Lung (tissue), 12 donors: ENCODE measurements around the gene MBNL1. TPM values are rescaled to one million over a fixed set of nuclear protein-coding genes. Genes with fewer than 3 reads are reported as not detected.
"Not testable (repeated sequence)": the region's sequence is repeated elsewhere in the genome, so short reads cannot be mapped to it uniquely, and the experiment has no call there.

Experiments
- ATAC-seq: fragments of 200-7000 bp; cut with Tn5 transposase; one replicate; pipeline ENCODE4 v1.9.1; 2020; ENCODE audit warnings: moderate number of reproducible peaks; ENCODE audit not compliant: insufficient read depth, low FRiP score
- DNase-seq, 3 donors: peaks; one replicate each; pipeline ENCODE4 v3.0.0-alpha.2; 2013 to 2017
- H3K27ac ChIP-seq, 2 donors: one replicate each; pipeline ENCODE4 v1.5.1; 2013; ENCODE audit warnings: mild to moderate bottlenecking in 2 of 2, moderate library complexity in 2 of 2, control low read depth in 1 of 2, inconsistent platforms in 1 of 2, low read depth in 1 of 2, low read length in 1 of 2
- H3K27me3 ChIP-seq, 3 donors: one replicate each; pipeline ENCODE4 v1.5.1; 2013; ENCODE audit warnings: low read length in 2 of 3; ENCODE audit not compliant: control insufficient read depth in 3 of 3, insufficient read depth in 3 of 3
- H3K36me3 ChIP-seq, 4 donors: one replicate each; pipeline ENCODE4 v1.5.1; 2013; ENCODE audit warnings: low read length in 4 of 4, mild to moderate bottlenecking in 1 of 4, moderate library complexity in 1 of 4; ENCODE audit not compliant: control insufficient read depth in 4 of 4, insufficient read depth in 4 of 4
- H3K4me1 ChIP-seq, 5 donors: one replicate each; pipeline ENCODE4 v1.5.1; 2013; ENCODE audit warnings: low read length in 5 of 5, mild to moderate bottlenecking in 2 of 5, moderate library complexity in 1 of 5; ENCODE audit not compliant: control insufficient read depth in 5 of 5, insufficient read depth in 5 of 5
- H3K4me3 ChIP-seq: one replicate; pipeline ENCODE4 v1.5.1; 2013; ENCODE audit warnings: mild to moderate bottlenecking, control low read depth, moderate library complexity
- H3K9ac ChIP-seq, 2 donors: one replicate each; pipeline ENCODE4 v1.5.1; 2013; ENCODE audit warnings: low read length in 2 of 2, control low read depth in 1 of 2; ENCODE audit not compliant: insufficient read depth in 1 of 2
- H3K9me3 ChIP-seq, 4 donors: one replicate each; pipeline ENCODE4 v1.5.1; 2013; ENCODE audit warnings: low read length in 3 of 4, mild to moderate bottlenecking in 1 of 4, moderate library complexity in 1 of 4; ENCODE audit not compliant: control insufficient read depth in 4 of 4, insufficient read depth in 3 of 4
- CTCF ChIP-seq: IDR thresholded peaks from 2 replicates; pipeline ENCODE4 v1.5.1; 2012; ENCODE audit warnings: mild to moderate bottlenecking; ENCODE audit errors: control extremely low read depth, extremely low read depth
- WGBS, 2 donors: extraction: QIAGEN DNeasy Blood & Tissue Kit; methylation state at CpG; one replicate each; pipeline ENCODE4 v1.1.7; 2013; 5-methylcytosine and 5-hydroxymethylcytosine counted together
- polyA plus RNA-seq, 2 donors: library from polyadenylated mRNA; stranded (reverse); fragments of 200-250 nt; gene quantifications; one replicate each; pipeline ENCODE4 v1.2.1, GENCODE V29; 2013
- total RNA-seq, 2 donors: library from RNA; depleted of rRNA in 1 of 2; stranded (reverse); fragments of >200 nt in 1 of 2; gene quantifications; one replicate each; pipeline ENCODE4 v1.2.1, GENCODE V29; 2014 to 2021
- donor health status: control.
- donor health status: control.
- donor health status: Bipolar disorder and iron deficiency.
- donor health status: healthy.
- donor health status: DM: yes; HTN: yes; CAD: no.

The MBNL1 gene
- total and polyA plus RNA-seq, 4 donors = 55.3 to 266 (median 165) TPM

- 91 to 96% methylated on average over 4 of the region's 4 CpGs for WGBS, 2 donors
- peaks cover 3 to 36% (median 27%) of the 10 kb centered on the region in 5 donors for H3K4me1 ChIP-seq
- no peaks in the 10 kb centered on the region for H3K27me3 ChIP-seq
- H3K9ac ChIP-seq = no peak overlapping the region
- no peak for DNase-seq
- no peak for TF ChIP-seq CTCF
- no peak overlapping the region for H3K27ac ChIP-seq
- H3K4me3 ChIP-seq = no peak overlapping the region
- no peak for ATAC-seq
- no peaks in the 10 kb centered on the region for H3K9me3 ChIP-seq
- peaks cover 0 to 5% (median 2%) of the 10 kb centered on the region in 4 donors for H3K36me3 ChIP-seq
Observed at GRCh38 chr3:152395764-152396163, 127.0 kb downstream of the MBNL1 start.

- no peaks in the 10 kb centered on the region for H3K9me3 ChIP-seq
- TF ChIP-seq CTCF = no peak
- no peak overlapping the region for H3K4me3 ChIP-seq
- DNase-seq (peak in 1 of 3 donors; percentile 32), ATAC-seq (no peak)
- H3K36me3 ChIP-seq = peaks cover 0 to 5% (median 2%) of the 10 kb centered on the region in 4 donors
- H3K27ac ChIP-seq = peak overlapping the region in 1 of 2 donors; percentile 36
- no peaks in the 10 kb centered on the region for H3K27me3 ChIP-seq
- H3K9ac ChIP-seq = no peak overlapping the region
- peaks cover 7 to 31% (median 16%) of the 10 kb centered on the region in 5 donors for H3K4me1 ChIP-seq
Observed at GRCh38 chr3:152396867-152397266, 128.1 kb downstream of the MBNL1 start.

GRCh38 chr3:152397348-152397747 lies 128.6 kb downstream of the MBNL1 start:
- Histone ChIP-seq H3K4me1 (peaks cover 7 to 36% (median 11%) of the 10 kb centered on the region in 5 donors), H3K27ac (peak overlapping the region in 1 of 2 donors; percentile 36)
- not testable (repeated sequence) for H3K36me3 ChIP-seq, H3K9me3 ChIP-seq, ATAC-seq, H3K9ac ChIP-seq, DNase-seq, H3K4me3 ChIP-seq, H3K27me3 ChIP-seq
- WGBS, 2 donors = 76 to 79% methylated on average over 2 of the region's 2 CpGs

- Histone ChIP-seq H3K4me3 (no peak overlapping the region), H3K36me3 (peaks cover 0 to 5% (median under 1%) of the 10 kb centered on the region in 4 donors), H3K27ac (peak overlapping the region in 1 of 2 donors; percentile 85), H3K27me3 (no peaks in the 10 kb centered on the region), H3K9ac (no peak overlapping the region), H3K4me1 (peaks cover 5 to 38% (median 10%) of the 10 kb centered on the region in 5 donors), H3K9me3 (no peaks in the 10 kb centered on the region)
- no peak for ATAC-seq
- DNase-seq = peak in 1 of 3 donors; percentile 50
- no peak for TF ChIP-seq CTCF
Observed at GRCh38 chr3:152398495-152398894, 129.8 kb downstream of the MBNL1 start.
